ENCODE measurements around the gene GRIP2. TPM values are rescaled to one million over a fixed set of nuclear protein-coding genes. Genes with fewer than 3 reads are reported as not detected.
A peak's percentile ranks its signal among the peaks of the same experiment; 100 is the strongest.

The GRIP2 gene
- total and polyA plus RNA-seq, 10 donors = 0.15 to 3.7 (median 1.2) TPM

- peaks cover 6 to 41% (median 18%) of the 10 kb centered on the region in 6 donors for H3K4me1 ChIP-seq
- peaks cover 8 to 92% (median 66%) of the 10 kb centered on the region in 6 donors for H3K36me3 ChIP-seq
- intact Hi-C loops (cut with DNase I; ENCODE audit: low total_unique reads) = no loop called here
- H3K27ac ChIP-seq = no peak overlapping the region
- DNase-seq = no peak
- H3K4me3 ChIP-seq = no peak overlapping the region
- H3K27me3 ChIP-seq (replicated peaks in 1 of 7) = no peaks in the 10 kb centered on the region
- H3K9me3 ChIP-seq = no peaks in the 10 kb centered on the region
- no peak for TF ChIP-seq POLR2A (IDR thresholded peaks at IDR 0.05)
- TF ChIP-seq, protein P1, sequence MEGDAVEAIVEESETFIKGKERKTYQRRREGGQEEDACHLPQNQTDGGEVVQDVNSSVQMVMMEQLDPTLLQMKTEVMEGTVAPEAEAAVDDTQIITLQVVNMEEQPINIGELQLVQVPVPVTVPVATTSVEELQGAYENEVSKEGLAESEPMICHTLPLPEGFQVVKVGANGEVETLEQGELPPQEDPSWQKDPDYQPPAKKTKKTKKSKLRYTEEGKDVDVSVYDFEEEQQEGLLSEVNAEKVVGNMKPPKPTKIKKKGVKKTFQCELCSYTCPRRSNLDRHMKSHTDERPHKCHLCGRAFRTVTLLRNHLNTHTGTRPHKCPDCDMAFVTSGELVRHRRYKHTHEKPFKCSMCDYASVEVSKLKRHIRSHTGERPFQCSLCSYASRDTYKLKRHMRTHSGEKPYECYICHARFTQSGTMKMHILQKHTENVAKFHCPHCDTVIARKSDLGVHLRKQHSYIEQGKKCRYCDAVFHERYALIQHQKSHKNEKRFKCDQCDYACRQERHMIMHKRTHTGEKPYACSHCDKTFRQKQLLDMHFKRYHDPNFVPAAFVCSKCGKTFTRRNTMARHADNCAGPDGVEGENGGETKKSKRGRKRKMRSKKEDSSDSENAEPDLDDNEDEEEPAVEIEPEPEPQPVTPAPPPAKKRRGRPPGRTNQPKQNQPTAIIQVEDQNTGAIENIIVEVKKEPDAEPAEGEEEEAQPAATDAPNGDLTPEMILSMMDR (IDR thresholded peaks at IDR 0.05 in 8 of 11, conservative IDR thresholded peaks at IDR 0.05 in 3 of 11) = no peak
- no peak for TF ChIP-seq POLR2AphosphoS5 (IDR thresholded peaks at IDR 0.05)
- WGBS, 5 donors = 96 to 100% (median 98%) methylated on average over 4 of the region's 4 CpGs
Observed at GRCh38 chr3:14445773-14446172, 94.4 kb downstream of the GRIP2 start.

- intact Hi-C loops (cut with DNase I; ENCODE audit: low total_unique reads) = no loop called here
- DNase-seq = no peak
- H3K4me1 ChIP-seq = peaks cover 20 to 54% (median 31%) of the 10 kb centered on the region in 6 donors
- no peak overlapping the region for H3K4me3 ChIP-seq
- H3K27me3 ChIP-seq (replicated peaks in 1 of 7) = no peaks in the 10 kb centered on the region
- no peaks in the 10 kb centered on the region for H3K9me3 ChIP-seq
- H3K27ac ChIP-seq = no peak overlapping the region
- TF ChIP-seq, protein P1 (IDR thresholded peaks at IDR 0.05 in 8 of 11, conservative IDR thresholded peaks at IDR 0.05 in 3 of 11) = no peak
- TF ChIP-seq POLR2A (IDR thresholded peaks at IDR 0.05) (no peak), POLR2AphosphoS5 (IDR thresholded peaks at IDR 0.05) (no peak)
- 94 to 96% (median 95%) methylated on average over 6 of the region's 6 CpGs for WGBS, 5 donors
- H3K36me3 ChIP-seq = peaks cover 8 to 78% (median 56%) of the 10 kb centered on the region in 6 donors
Observed at GRCh38 chr3:14444380-14444779, 95.8 kb downstream of the GRIP2 start.

GRCh38 chr3:14441920-14442300 is 98.2 kb downstream of the GRIP2 start:
- Histone ChIP-seq H3K4me1 (peaks cover 36 to 62% (median 49%) of the 10 kb centered on the region in 6 donors), H3K9me3 (no peaks in the 10 kb centered on the region), H3K27me3 (replicated peaks in 1 of 7) (no peaks in the 10 kb centered on the region), H3K36me3 (peaks cover 2 to 53% (median 32%) of the 10 kb centered on the region in 6 donors), H3K4me3 (no peak overlapping the region), H3K27ac (peak overlapping the region in 2 of 8 donors; percentile 27 to 84)
- intact Hi-C loops (cut with DNase I; ENCODE audit: low total_unique reads) = no loop called here
- 85 to 94% (median 86%) methylated on average over 6 of the region's 6 CpGs for WGBS, 5 donors
- TF ChIP-seq, protein P1 (IDR thresholded peaks at IDR 0.05 in 8 of 11, conservative IDR thresholded peaks at IDR 0.05 in 3 of 11) = no peak
- TF ChIP-seq POLR2AphosphoS5 (IDR thresholded peaks at IDR 0.05) = no peak
- TF ChIP-seq POLR2A (IDR thresholded peaks at IDR 0.05) = no peak
- DNase-seq = no peak

- 57 to 75% (median 63%) methylated on average over 13 to 18 of the region's 18 CpGs for WGBS, 5 donors
- Histone ChIP-seq H3K4me3 (no peak overlapping the region), H3K27ac (peak overlapping the region in 3 of 8 donors; percentile 11 to 84 (median 27)), H3K36me3 (peaks cover 2 to 48% (median 26%) of the 10 kb centered on the region in 6 donors), H3K27me3 (replicated peaks in 1 of 7) (no peaks in the 10 kb centered on the region), H3K4me1 (peaks cover 41 to 67% (median 53%) of the 10 kb centered on the region in 6 donors), H3K9me3 (no peaks in the 10 kb centered on the region)
- intact Hi-C loops (cut with DNase I; ENCODE audit: low total_unique reads) = no loop called here
- DNase-seq = no peak
- no peak for TF ChIP-seq POLR2A (IDR thresholded peaks at IDR 0.05)
- TF ChIP-seq POLR2AphosphoS5 (IDR thresholded peaks at IDR 0.05) = peak in 2 of 3 donors; percentile 33 to 40
- TF ChIP-seq, protein P1 (IDR thresholded peaks at IDR 0.05 in 8 of 11, conservative IDR thresholded peaks at IDR 0.05 in 3 of 11) = no peak
Observed at GRCh38 chr3:14441240-14441919, 98.8 kb downstream of the GRIP2 start.

Measured in spleen (tissue), 11 donors.